Endothelial cell of umbilical vein (primary cell): ENCODE data around the gene CNNM4. TPM values are rescaled to one million over a fixed set of nuclear protein-coding genes. Genes with fewer than 3 reads are reported as not detected.

Source experiments
- BruUV-seq: library from RNA; stranded (reverse); fragments of 400-500 nt; replicated peaks from 2 replicates; lab custom pipeline; 2021; lab: Mats Ljungman, UMichigan
- CTCF ChIA-PET: fragments of 300-600, 350-600 bp; sonication (Branson Sonifier 250); formaldehyde crosslinking; loops from one replicate; lab custom pipeline; 2021; ENCODE audit warnings: antibody characterized with exemption, inconsistent platforms; lab: Charles Lee
- POLR2A ChIA-PET: fragments of 300-600, 350-600 bp; sonication (Branson Sonifier 250); formaldehyde crosslinking; loops from one replicate; lab custom pipeline; 2021; ENCODE audit warnings: antibody characterized with exemption, inconsistent platforms; lab: Charles Lee
- DNase-seq: peaks from one replicate; pipeline ENCODE4 v3.0.0-alpha.2; 2011; ENCODE audit warnings: low read depth, low spot score
- FAIRE-seq: peaks from 2 replicates; lab custom pipeline; 2011; peaks lifted over from hg19 to GRCh38; lab: Jason Lieb, UNC
- H2AFZ ChIP-seq: 2 replicates; pipeline ENCODE4 v1.6.0; 2012; ENCODE audit warnings: low read depth, low read length, control low read depth, inconsistent platforms
- H3K27ac ChIP-seq: 2 replicates; pipeline ENCODE4 v1.5.1; 2011; ENCODE audit warnings: low read depth, mild to moderate bottlenecking, control low read depth, low read length, moderate library complexity; ENCODE audit not compliant: insufficient read depth
- H3K27me3 ChIP-seq, 2 experiments: 2 replicates each; pipeline versions ENCODE4 v1.6.0 to v1.6.1; 2011; ENCODE audit warnings: low read length in 2 of 2, mixed read lengths in 1 of 2; ENCODE audit not compliant: control insufficient read depth in 2 of 2, insufficient read depth in 2 of 2
- H3K36me3 ChIP-seq, 2 experiments: 2 replicates in 1 of 2; 3 replicates in 1 of 2; pipeline ENCODE4 v1.5.1; 2011; ENCODE audit warnings: low read length in 2 of 2, mild to moderate bottlenecking in 1 of 2, moderate library complexity in 1 of 2; ENCODE audit not compliant: control insufficient read depth in 2 of 2, insufficient read depth in 2 of 2; ENCODE audit errors: extremely low read depth in 1 of 2
- H3K4me1 ChIP-seq: 3 replicates; pipeline ENCODE4 v1.5.1; 2011; ENCODE audit warnings: mild to moderate bottlenecking, low read length; ENCODE audit not compliant: control insufficient read depth, insufficient read depth; ENCODE audit errors: extremely low read depth
- H3K4me2 ChIP-seq: 2 replicates; pipeline ENCODE4 v1.6.1; 2011; ENCODE audit warnings: low read length, control low read depth, mixed read lengths; ENCODE audit not compliant: insufficient read depth
- H3K4me3 ChIP-seq, 3 experiments: fragments of 200-600 bp in 1 of 3; sonication (generic), shearing (Covaris generic) in 1 of 3; replicated peaks in 1 of 3; 2 replicates each; pipeline ENCODE4 v1.5.1; 2011 to 2016; ENCODE audit warnings: control low read depth in 3 of 3, low read length in 3 of 3, mild to moderate bottlenecking in 2 of 3, inconsistent platforms in 1 of 3, low read depth in 1 of 3, moderate library complexity in 1 of 3; ENCODE audit not compliant: insufficient read depth in 1 of 3
- H3K79me2 ChIP-seq: 2 replicates; pipeline ENCODE4 v1.6.0; 2012; ENCODE audit warnings: low read length, inconsistent platforms; ENCODE audit not compliant: control insufficient read depth, insufficient read depth
- H3K9ac ChIP-seq: replicated peaks from 2 replicates; pipeline ENCODE3; 2011; ENCODE audit warnings: low read length, control low read depth; ENCODE audit not compliant: insufficient read depth; ENCODE audit errors: extremely low read depth
- H3K9me1 ChIP-seq: replicated peaks from 3 replicates; pipeline ENCODE4 v1.6.0; 2011; ENCODE audit warnings: mild to moderate bottlenecking, low read length; ENCODE audit not compliant: control insufficient read depth, insufficient read depth; ENCODE audit errors: extremely low read depth
- H3K9me3 ChIP-seq: replicated peaks from 2 replicates; pipeline ENCODE4 v1.5.1; 2012; ENCODE audit warnings: low read length, inconsistent platforms; ENCODE audit not compliant: control insufficient read depth, insufficient read depth
- H4K20me1 ChIP-seq: replicated peaks from 2 replicates; pipeline ENCODE3; 2011; ENCODE audit warnings: mild to moderate bottlenecking, low read length; ENCODE audit not compliant: control insufficient read depth, insufficient read depth; ENCODE audit errors: extremely low read depth
- EZH2 ChIP-seq: IDR thresholded peaks from 2 replicates; pipeline ENCODE4 v1.6.1; 2012; ENCODE audit warnings: borderline replicate concordance, low read depth, mild to moderate bottlenecking, moderate library complexity, low read length, inconsistent platforms; ENCODE audit not compliant: severe bottlenecking
- FOS ChIP-seq: IDR thresholded peaks from 2 replicates; pipeline ENCODE4 v1.6.1; 2011; ENCODE audit warnings: mild to moderate bottlenecking, low read length, moderate library complexity, borderline replicate concordance; ENCODE audit not compliant: insufficient read depth
- GATA2 ChIP-seq: IDR thresholded peaks from 2 replicates; pipeline ENCODE4 v1.7.0; 2011; ENCODE audit warnings: low read depth, mild to moderate bottlenecking, moderate library complexity, mixed read lengths, low read length; ENCODE audit not compliant: insufficient read length, insufficient read depth
- JUN ChIP-seq: IDR thresholded peaks from 2 replicates; pipeline ENCODE4 v1.6.1; 2011; ENCODE audit warnings: borderline replicate concordance, low read depth; ENCODE audit not compliant: insufficient read length, insufficient read depth
- MYC ChIP-seq: IDR thresholded peaks from one replicate; pipeline ENCODE4 v1.6.1; 2011; ENCODE audit warnings: mild to moderate bottlenecking, low read depth, low read length
- POLR2A ChIP-seq: IDR thresholded peaks from 2 replicates; pipeline ENCODE4 v1.6.1; 2012; ENCODE audit warnings: low read depth, mild to moderate bottlenecking, control low read depth, low read length
- POLR2AphosphoS5 ChIP-seq: IDR thresholded peaks from 2 replicates; pipeline ENCODE4 v1.6.1; 2012; ENCODE audit warnings: low read depth, mild to moderate bottlenecking, control low read depth, low read length, moderate library complexity; ENCODE audit not compliant: insufficient read depth
- dilution Hi-C: fragments of 300-500 bp; cut with MboI; formaldehyde crosslinking; loops from one replicate; pipeline ENCODE4 v1.15.0; 2019; ENCODE audit warnings: low sequenced_read_pairs; ENCODE audit not compliant: extremely low pct_ligation_motif_present
- intact Hi-C: fragments of 100-400 bp; cut with micrococcal nuclease; formaldehyde crosslinking; loops from one replicate; pipeline ENCODE4 v1.10.0; 2022
- polyA plus RNA-seq, 4 experiments: library from polyadenylated mRNA; depleted of rRNA in 3 of 4; stranded (reverse) in 3 of 4; unstranded in 1 of 4; fragments of >200 nt; gene quantifications; 2 replicates each; pipeline versions ENCODE4 v1.2.1 to v1.2.3, GENCODE V29; 2011 to 2012; ENCODE audit warnings: missing spikeins in 1 of 4
- total RNA-seq: library from RNA; stranded (reverse); gene quantifications from 2 replicates; pipeline ENCODE4 v1.2.3, GENCODE V29; 2021
- TF ChIP-seq, protein P1 (sequence below), 2 donors: IDR thresholded peaks; 1 replicate in 1 of 2; 2 replicates in 1 of 2; pipeline ENCODE4 v1.5.1; 2011; ENCODE audit warnings: low read length in 2 of 2, mild to moderate bottlenecking in 2 of 2, moderate library complexity in 2 of 2, control low read depth in 1 of 2, inconsistent platforms in 1 of 2, low read depth in 1 of 2; ENCODE audit not compliant: insufficient read depth in 1 of 2; ENCODE audit errors: extremely low read depth in 1 of 2
- TF ChIP-seq, protein P2 (sequence below): IDR thresholded peaks from 2 replicates; pipeline ENCODE4 v1.6.1; 2011; ENCODE audit not compliant: insufficient read depth, insufficient read length

The CNNM4 gene
- total and polyA plus RNA-seq, 2 donors (not counting 3 experiments of a cell fraction or from before 2014, with no cell fraction given): 4.7 to 5.3 TPM

DNA sequence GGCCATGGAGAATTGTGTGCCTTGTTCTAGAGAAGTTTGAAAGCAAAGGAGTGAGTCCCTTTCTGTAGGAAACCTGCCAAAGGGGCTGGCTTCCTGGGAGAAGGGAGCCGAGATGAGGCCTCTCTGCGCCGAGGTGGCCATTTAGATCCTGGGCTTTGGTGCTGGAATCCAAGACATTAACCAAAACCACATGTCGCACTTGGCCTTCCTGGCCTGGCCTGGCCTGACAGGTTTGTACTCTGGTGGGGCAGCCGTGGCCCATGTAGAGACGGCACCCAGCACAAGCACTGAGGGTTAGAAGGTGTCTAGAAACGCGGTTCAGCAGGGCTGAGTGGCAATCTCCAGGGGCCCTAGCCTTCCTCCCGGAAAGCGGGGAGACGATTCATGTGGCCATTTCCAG lies 62.5 kb downstream of the CNNM4 start:
- no peak overlapping the region for H3K9ac ChIP-seq
- no peaks in the 10 kb centered on the region for H3K9me3 ChIP-seq
- H3K4me3 ChIP-seq: no peak overlapping the region

More for the DNA sequence above, 62.5 kb downstream of the CNNM4 start:
- no peak overlapping the region for H3K27ac ChIP-seq
- intact Hi-C loops: no loop called here
- FAIRE-seq: no peak
- CTCF ChIA-PET: no interaction called here
- H3K4me2 ChIP-seq: no peak overlapping the region
- H3K4me1 ChIP-seq: no peaks in the 10 kb centered on the region
- H4K20me1 ChIP-seq: no peaks in the 10 kb centered on the region
- H2AFZ ChIP-seq: no peak overlapping the region
- no TSS peak for BruUV-seq
- POLR2A ChIA-PET: no interaction called here
- H3K27me3 ChIP-seq: no peaks in the 10 kb centered on the region
- dilution Hi-C loops: no loop called here
- no peak for DNase-seq
- TF ChIP-seq EZH2 (no peak), MYC (no peak), POLR2A (no peak), FOS (no peak), GATA2 (no peak), POLR2AphosphoS5 (no peak), JUN (no peak)
- TF ChIP-seq, protein P1, sequence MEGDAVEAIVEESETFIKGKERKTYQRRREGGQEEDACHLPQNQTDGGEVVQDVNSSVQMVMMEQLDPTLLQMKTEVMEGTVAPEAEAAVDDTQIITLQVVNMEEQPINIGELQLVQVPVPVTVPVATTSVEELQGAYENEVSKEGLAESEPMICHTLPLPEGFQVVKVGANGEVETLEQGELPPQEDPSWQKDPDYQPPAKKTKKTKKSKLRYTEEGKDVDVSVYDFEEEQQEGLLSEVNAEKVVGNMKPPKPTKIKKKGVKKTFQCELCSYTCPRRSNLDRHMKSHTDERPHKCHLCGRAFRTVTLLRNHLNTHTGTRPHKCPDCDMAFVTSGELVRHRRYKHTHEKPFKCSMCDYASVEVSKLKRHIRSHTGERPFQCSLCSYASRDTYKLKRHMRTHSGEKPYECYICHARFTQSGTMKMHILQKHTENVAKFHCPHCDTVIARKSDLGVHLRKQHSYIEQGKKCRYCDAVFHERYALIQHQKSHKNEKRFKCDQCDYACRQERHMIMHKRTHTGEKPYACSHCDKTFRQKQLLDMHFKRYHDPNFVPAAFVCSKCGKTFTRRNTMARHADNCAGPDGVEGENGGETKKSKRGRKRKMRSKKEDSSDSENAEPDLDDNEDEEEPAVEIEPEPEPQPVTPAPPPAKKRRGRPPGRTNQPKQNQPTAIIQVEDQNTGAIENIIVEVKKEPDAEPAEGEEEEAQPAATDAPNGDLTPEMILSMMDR (IDR thresholded peaks at IDR 0.05; ENCODE audit: extremely low read depth in 1 of 2, insufficient read depth in 1 of 2, low read depth in 1 of 2, low read length in 2 of 2): no peak
- TF ChIP-seq, protein P2, sequence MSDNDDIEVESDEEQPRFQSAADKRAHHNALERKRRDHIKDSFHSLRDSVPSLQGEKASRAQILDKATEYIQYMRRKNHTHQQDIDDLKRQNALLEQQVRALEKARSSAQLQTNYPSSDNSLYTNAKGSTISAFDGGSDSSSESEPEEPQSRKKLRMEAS: no peak
- H3K79me2 ChIP-seq: peaks cover 4% of the 10 kb centered on the region
- no peaks in the 10 kb centered on the region for H3K9me1 ChIP-seq
- peaks cover 0 to 16% of the 10 kb centered on the region in 2 experiments for H3K36me3 ChIP-seq
